H1 (cell line): ENCODE results near the gene NAT8L. TPM values are rescaled to one million over a fixed set of nuclear protein-coding genes. Genes with fewer than 3 reads are reported as not detected.

Source experiments
- CTCF ChIA-PET: fragments of 300-600 bp; sonication (Branson Sonifier 250); formaldehyde crosslinking; loops from one replicate; lab custom pipeline; 2021; ENCODE audit not compliant: partially characterized antibody; lab: Charles Lee
- POLR2A ChIA-PET: fragments of 300-600 bp; sonication (Branson Sonifier 250); formaldehyde crosslinking; loops from one replicate; lab custom pipeline; 2021; ENCODE audit warnings: inconsistent platforms; ENCODE audit not compliant: partially characterized antibody; lab: Charles Lee
- DNase-seq, 2 experiments: peaks; one replicate each; pipeline versions ENCODE4 v3.0.0 to v3.0.0-alpha.2; 2010 to 2022; ENCODE audit warnings: low spot score in 2 of 2, low read depth in 1 of 2, mixed read lengths in 1 of 2
- FAIRE-seq: peaks from 2 replicates; lab custom pipeline; 2011; peaks lifted over from hg19 to GRCh38; lab: Jason Lieb, UNC
- H2AFZ ChIP-seq: 2 replicates; pipeline ENCODE4 v1.8.1; 2012; ENCODE audit warnings: low read length, inconsistent platforms
- H2AK5ac ChIP-seq: 2 replicates; pipeline ENCODE4 v1.6.1; 2013; ENCODE audit warnings: low read depth, low read length
- H2BK120ac ChIP-seq: replicated peaks from 2 replicates; pipeline ENCODE3; 2013; ENCODE audit warnings: low read depth, low read length, inconsistent platforms
- H2BK12ac ChIP-seq: 2 replicates; pipeline ENCODE4 v1.6.1; 2013; ENCODE audit warnings: low read depth, low read length
- H2BK15ac ChIP-seq: 2 replicates; pipeline ENCODE4 v1.6.1; 2013; ENCODE audit warnings: low read length
- H2BK20ac ChIP-seq: 2 replicates; pipeline ENCODE4 v1.6.1; 2013; ENCODE audit warnings: low read length
- H2BK5ac ChIP-seq: 2 replicates; pipeline ENCODE4 v1.6.1; 2013; ENCODE audit warnings: low read depth, low read length
- H3K14ac ChIP-seq: 2 replicates; pipeline ENCODE4 v1.6.1; 2013; ENCODE audit warnings: inconsistent platforms; ENCODE audit not compliant: insufficient read length
- H3K18ac ChIP-seq: 2 replicates; pipeline ENCODE4 v1.6.1; 2013; ENCODE audit warnings: low read length; ENCODE audit errors: extremely low read depth
- H3K23ac ChIP-seq: 2 replicates; pipeline ENCODE4 v1.6.1; 2013; ENCODE audit warnings: inconsistent platforms; ENCODE audit not compliant: insufficient read length
- H3K23me2 ChIP-seq: 2 replicates; pipeline ENCODE4 v1.6.1; 2013; ENCODE audit warnings: low read depth, low read length
- H3K27ac ChIP-seq: 2 replicates; pipeline ENCODE4 v1.6.1; 2011; ENCODE audit warnings: low read depth, low read length, inconsistent platforms
- H3K27me3 ChIP-seq, 4 experiments: replicated peaks in 1 of 4; 1 replicate in 1 of 4; 2 replicates in 3 of 4; pipeline versions ENCODE4 v1.6.1 to v1.8.1; 2011 to 2013; ENCODE audit warnings: low read length in 3 of 4, mild to moderate bottlenecking in 3 of 4, inconsistent platforms in 2 of 4, mixed read lengths in 2 of 4, moderate library complexity in 1 of 4; ENCODE audit not compliant: control insufficient read depth in 3 of 4, insufficient read depth in 3 of 4; ENCODE audit errors: extremely low read depth in 1 of 4
- H3K36me3 ChIP-seq, 4 experiments: 2 replicates each; pipeline versions ENCODE4 v1.6.1 to v1.8.1; 2011 to 2013; ENCODE audit warnings: mild to moderate bottlenecking in 4 of 4, low read length in 3 of 4, moderate library complexity in 2 of 4, control low read depth in 1 of 4, inconsistent platforms in 1 of 4; ENCODE audit not compliant: insufficient read depth in 4 of 4, control insufficient read depth in 2 of 4
- H3K4ac ChIP-seq: replicated peaks from 2 replicates; pipeline ENCODE3; 2013; ENCODE audit warnings: low read length, low read depth, mixed read lengths, inconsistent platforms; ENCODE audit not compliant: insufficient read length
- H3K4me1 ChIP-seq, 4 experiments: replicated peaks in 1 of 4; 1 replicate in 1 of 4; 2 replicates in 3 of 4; pipeline versions ENCODE4 v1.6.1 to v1.8.1; 2011 to 2013; ENCODE audit warnings: low read length in 3 of 4, inconsistent platforms in 2 of 4, mixed read lengths in 1 of 4; ENCODE audit not compliant: insufficient read depth in 4 of 4, control insufficient read depth in 3 of 4
- H3K4me2 ChIP-seq, 2 experiments: 2 replicates each; pipeline versions ENCODE4 v1.6.1 to v1.8.1; 2011 to 2013; ENCODE audit warnings: low read depth in 2 of 2, low read length in 2 of 2, control low read depth in 1 of 2, inconsistent platforms in 1 of 2, mild to moderate bottlenecking in 1 of 2; ENCODE audit not compliant: insufficient read depth in 1 of 2
- H3K4me3 ChIP-seq, 4 experiments: fragments of 200-600, 300-600 bp in 1 of 4; sonication (generic), shearing (Covaris generic), sonication (Bioruptor Twin) in 1 of 4; 2 replicates each; pipeline versions ENCODE4 v1.5.1 to v1.8.1; 2011 to 2016; ENCODE audit warnings: low read length in 4 of 4, low read depth in 3 of 4, control low read depth in 2 of 4, inconsistent platforms in 2 of 4, mild to moderate bottlenecking in 2 of 4, mixed read lengths in 1 of 4, moderate library complexity in 1 of 4; ENCODE audit not compliant: insufficient read depth in 2 of 4; ENCODE audit errors: extremely low read depth in 1 of 4
- H3K56ac ChIP-seq: replicated peaks from 2 replicates; pipeline ENCODE3; 2013; ENCODE audit warnings: low read depth, mild to moderate bottlenecking, mixed read lengths, low read length, inconsistent platforms; ENCODE audit not compliant: insufficient read length
- H3K79me1 ChIP-seq: 2 replicates; pipeline ENCODE4 v1.6.1; 2013; ENCODE audit warnings: low read depth, low read length, control low read depth
- H3K79me2 ChIP-seq, 2 experiments: 2 replicates each; pipeline versions ENCODE4 v1.6.1 to v1.8.1; 2012 to 2013; ENCODE audit warnings: low read length in 2 of 2, mild to moderate bottlenecking in 2 of 2, inconsistent platforms in 1 of 2; ENCODE audit not compliant: insufficient read depth in 2 of 2, control insufficient read depth in 1 of 2
- H3K9ac ChIP-seq, 4 experiments: replicated peaks in 1 of 4; 1 replicate in 1 of 4; 2 replicates in 3 of 4; pipeline versions ENCODE4 v1.6.1 to v1.8.1; 2011 to 2013; ENCODE audit warnings: low read depth in 3 of 4, low read length in 3 of 4, control low read depth in 2 of 4, mild to moderate bottlenecking in 2 of 4, moderate library complexity in 2 of 4, inconsistent platforms in 1 of 4; ENCODE audit errors: extremely low read depth in 1 of 4
- H3K9me3 ChIP-seq, 2 experiments: 2 replicates each; pipeline versions ENCODE4 v1.6.1 to v1.8.1; 2012 to 2013; ENCODE audit warnings: mild to moderate bottlenecking in 2 of 2, moderate library complexity in 2 of 2, control low read depth in 1 of 2, inconsistent platforms in 1 of 2, low read depth in 1 of 2, low read length in 1 of 2, mixed read lengths in 1 of 2; ENCODE audit not compliant: insufficient read depth in 2 of 2
- H4K20me1 ChIP-seq, 2 experiments: replicated peaks in 1 of 2; 2 replicates each; pipeline versions ENCODE3 to v1.8.1; 2011 to 2013; ENCODE audit warnings: inconsistent platforms in 2 of 2, low read length in 2 of 2, mild to moderate bottlenecking in 1 of 2; ENCODE audit not compliant: insufficient read depth in 2 of 2, control insufficient read depth in 1 of 2
- H4K5ac ChIP-seq: 2 replicates; pipeline ENCODE4 v1.6.1; 2013; ENCODE audit warnings: low read length, low read depth, mixed read lengths, inconsistent platforms; ENCODE audit not compliant: insufficient read length
- H4K8ac ChIP-seq: 2 replicates; pipeline ENCODE4 v1.8.0; 2013; ENCODE audit warnings: mild to moderate bottlenecking, moderate library complexity, low read length, inconsistent platforms; ENCODE audit not compliant: insufficient read depth; ENCODE audit errors: extremely low read depth
- H4K91ac ChIP-seq: replicated peaks from 2 replicates; pipeline ENCODE3; 2013; ENCODE audit warnings: low read length, mixed read lengths, inconsistent platforms; ENCODE audit not compliant: insufficient read length
- CBX5 ChIP-seq: fragments of 300-800, 300-1000 bp; sonication (generic); IDR thresholded peaks from 2 replicates; pipeline ENCODE4 v1.7.1; 2016; ENCODE audit warnings: antibody characterized with exemption, low read length, low read depth
- CBX8 ChIP-seq: fragments of 300-800, 300-1000 bp; sonication (generic); IDR thresholded peaks from 2 replicates; pipeline ENCODE4 v1.7.1; 2016; ENCODE audit warnings: low read depth, low read length, borderline replicate concordance
- FOSL1 ChIP-seq: IDR thresholded peaks from 2 replicates; pipeline ENCODE4 v1.6.1; 2011; ENCODE audit warnings: mild to moderate bottlenecking, low read depth, low read length, moderate library complexity; ENCODE audit not compliant: insufficient read depth
- HDAC2 ChIP-seq, 2 experiments: fragments of 300-600 bp in 1 of 2; sonication (generic) in 1 of 2; IDR thresholded peaks; 2 replicates each; pipeline ENCODE4 v1.6.1; 2011 to 2012; ENCODE audit warnings: low read depth in 2 of 2, low read length in 2 of 2, mild to moderate bottlenecking in 2 of 2, moderate library complexity in 2 of 2, borderline replicate concordance in 1 of 2, inconsistent platforms in 1 of 2
- MAFK ChIP-seq: IDR thresholded peaks from 2 replicates; pipeline ENCODE4 v1.6.1; 2012; ENCODE audit warnings: low read depth, mild to moderate bottlenecking, improper control_type of control experiment, low read length
- NRF1 ChIP-seq: IDR thresholded peaks from 2 replicates; pipeline ENCODE4 v1.6.1; 2011; ENCODE audit warnings: mild to moderate bottlenecking, low read depth, low read length, improper control_type of control experiment
- PHF8 ChIP-seq: fragments of 200-600 bp; sonication (generic); conservative IDR thresholded peaks from 2 replicates; pipeline ENCODE4 v1.7.1; 2012; ENCODE audit warnings: low read depth, mild to moderate bottlenecking, inconsistent platforms, low read length, moderate library complexity
- POU5F1 ChIP-seq: IDR thresholded peaks from 2 replicates; pipeline ENCODE4 v1.6.1; 2011; ENCODE audit warnings: low read depth, mild to moderate bottlenecking, low read length, moderate library complexity
- TAF7 ChIP-seq: optimal IDR thresholded peaks from 2 replicates; pipeline ENCODE3; 2011; ENCODE audit warnings: low read depth, mild to moderate bottlenecking, inconsistent platforms, low read length, moderate library complexity, borderline replicate concordance
- WGBS, 2 experiments: shearing (Covaris generic) in 1 of 2; methylation state at CpG; one replicate each; pipeline versions ENCODE4 v1.1.6 to v1.1.7; 2013 to 2015; ENCODE audit warnings: low lambda C conversion rate in 2 of 2, mixed read lengths in 2 of 2, inconsistent platforms in 1 of 2, low coverage in 1 of 2, missing lambda C conversion rate in 1 of 2; ENCODE audit not compliant: insufficient replicate concordance in 2 of 2, insufficient coverage in 1 of 2, insufficient read length in 1 of 2; ENCODE audit errors: extremely low coverage in 1 of 2, missing lambda C conversion rate in 1 of 2; 5-methylcytosine and 5-hydroxymethylcytosine counted together
- polyA plus RNA-seq, 7 experiments: library from polyadenylated mRNA; depleted of rRNA in 3 of 7; stranded (reverse) in 5 of 7; unstranded in 2 of 7; fragments of >200 nt in 5 of 7; fragments of 200-250 nt in 2 of 7; gene quantifications; 1 replicate in 5 of 7; 2 replicates in 1 of 7; 4 replicates in 1 of 7; pipeline versions ENCODE4 v1.2.1 to v1.2.3, GENCODE V29; 2011 to 2013; ENCODE audit warnings: missing spikeins in 2 of 7, mixed read lengths in 2 of 7
- total RNA-seq: library from RNA; stranded (reverse); fragmentation: NEBNext Ultra II Directional; extraction: Animal tissue kit (Norgen Biotek cat#: 25700); gene quantifications from 2 replicates; pipeline ENCODE4 v1.2.1, GENCODE V29; 2021
- TF ChIP-seq, protein P1 (sequence below): IDR thresholded peaks from 2 replicates; pipeline ENCODE4 v1.6.1; 2012; ENCODE audit warnings: low read length, inconsistent platforms

The NAT8L gene
- total and polyA plus RNA-seq, 2 of the 8 experiments (the other 6 are each of a cell fraction or from before 2014, with no cell fraction given) = 10.8 TPM

- H3K23ac ChIP-seq = no peak overlapping the region
- no peak overlapping the region for H2BK120ac ChIP-seq
- H4K5ac ChIP-seq = no peak overlapping the region
- no peaks in the 10 kb centered on the region for H3K4me1 ChIP-seq
- H3K36me3 ChIP-seq = no peaks in the 10 kb centered on the region
- H3K56ac ChIP-seq = no peak overlapping the region
- no peak overlapping the region for H3K4ac ChIP-seq
- no peak overlapping the region for H3K4me2 ChIP-seq
- H2BK12ac ChIP-seq = no peak overlapping the region
- no peak overlapping the region; the same call in 1 of the 2 replicates for H4K8ac ChIP-seq
- H3K23me2 ChIP-seq = no peaks in the 10 kb centered on the region
- H2BK5ac ChIP-seq = no peak overlapping the region
- H2BK15ac ChIP-seq = no peak overlapping the region
- 0 out of 4 replicates have a peak, but pooled peaks cover 0 to 2% of the 10 kb centered on the region in 2 experiments for H3K9me3 ChIP-seq
- no peak overlapping the region for H3K14ac ChIP-seq
- H3K79me1 ChIP-seq = no peaks in the 10 kb centered on the region
- no peak overlapping the region for H3K27ac ChIP-seq
- H4K91ac ChIP-seq = no peak overlapping the region
- H2AFZ ChIP-seq = no peak overlapping the region
- 87% methylated on average over 15 of the region's 15 CpGs; no CpG with 5 or more reads in 1 of the 2 experiments for WGBS, 2 experiments
- H4K20me1 ChIP-seq = peaks cover 0 to 1% of the 10 kb centered on the region in 2 experiments
- no peaks in the 10 kb centered on the region for H3K79me2 ChIP-seq
- no peak overlapping the region for H2AK5ac ChIP-seq
- H3K18ac ChIP-seq = no peak overlapping the region
- FAIRE-seq (no peak), DNase-seq (peak in 1 of 2 experiments; percentile 41)
- no peak overlapping the region for H3K9ac ChIP-seq
- CTCF ChIA-PET = interaction anchor here (1.4 kb wide), 2 partner anchors 16 to 945 kb away, joined by 3 read pairs; no protein-coding TSS in a partner anchor
- H2BK20ac ChIP-seq = no peak overlapping the region
- H3K4me3 ChIP-seq = no peak overlapping the region
- POLR2A ChIA-PET = no interaction called here
- no peaks in the 10 kb centered on the region for H3K27me3 ChIP-seq
- TF ChIP-seq, protein P1, sequence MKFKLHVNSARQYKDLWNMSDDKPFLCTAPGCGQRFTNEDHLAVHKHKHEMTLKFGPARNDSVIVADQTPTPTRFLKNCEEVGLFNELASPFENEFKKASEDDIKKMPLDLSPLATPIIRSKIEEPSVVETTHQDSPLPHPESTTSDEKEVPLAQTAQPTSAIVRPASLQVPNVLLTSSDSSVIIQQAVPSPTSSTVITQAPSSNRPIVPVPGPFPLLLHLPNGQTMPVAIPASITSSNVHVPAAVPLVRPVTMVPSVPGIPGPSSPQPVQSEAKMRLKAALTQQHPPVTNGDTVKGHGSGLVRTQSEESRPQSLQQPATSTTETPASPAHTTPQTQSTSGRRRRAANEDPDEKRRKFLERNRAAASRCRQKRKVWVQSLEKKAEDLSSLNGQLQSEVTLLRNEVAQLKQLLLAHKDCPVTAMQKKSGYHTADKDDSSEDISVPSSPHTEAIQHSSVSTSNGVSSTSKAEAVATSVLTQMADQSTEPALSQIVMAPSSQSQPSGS = no peak
- TF ChIP-seq POU5F1 = no peak
- TF ChIP-seq CBX8 = no peak
- TF ChIP-seq FOSL1 = no peak
- TF ChIP-seq NRF1 = no peak
- TF ChIP-seq CBX5 = no peak
- TF ChIP-seq MAFK = no peak
- TF ChIP-seq HDAC2 (IDR thresholded peaks at IDR 0.05; ENCODE audit: borderline replicate concordance in 1 of 2, low read depth in 2 of 2, low read length in 2 of 2) = no peak
- TF ChIP-seq TAF7 = no peak
- TF ChIP-seq PHF8 = no peak
Observed at GRCh38 chr4:2091990-2092668, 33.0 kb downstream of the NAT8L start.
